HCT116 (cell line): Measurements from ENCODE around the gene OR51V1. TPM values are rescaled to one million over a fixed set of nuclear protein-coding genes. Genes with fewer than 3 reads are reported as not detected.

Experiments
- ATAC-seq: fragments of 200-7000 bp; cut with Tn5 transposase; 2 replicates; pipeline ENCODE4 v1.9.1; 2020; ENCODE audit warnings: mild to moderate bottlenecking, moderate library complexity
- BruUV-seq: library from RNA; stranded (reverse); fragments of 400-500 nt; replicated peaks from 2 replicates; lab custom pipeline; 2021; lab: Mats Ljungman, UMichigan
- CTCF ChIA-PET: fragments of 300-600 bp; sonication (Branson Sonifier 250); formaldehyde crosslinking; loops from one replicate; lab custom pipeline; 2021; ENCODE audit warnings: antibody characterized with exemption; lab: Charles Lee
- POLR2A ChIA-PET: fragments of 300-600, 350-600 bp; sonication (Branson Sonifier 250); formaldehyde crosslinking; loops from one replicate; lab custom pipeline; 2021; ENCODE audit warnings: antibody characterized with exemption; lab: Charles Lee
- RAD21 ChIA-PET, 2 experiments: fragments of 300-600 bp; sonication (Branson Sonifier 250); formaldehyde crosslinking; loops; one replicate each; lab custom pipeline; 2023; ENCODE audit warnings: low total read pairs in 2 of 2; ENCODE audit not compliant: uncharacterized antibody in 2 of 2, unreplicated experiment in 2 of 2, low non-redundant PET in 1 of 2; lab: Charles Lee
- DNase-seq: peaks from one replicate; pipeline ENCODE4 v3.0.0-alpha.2; 2010; ENCODE audit warnings: low read depth, low spot score
- H2AFZ ChIP-seq: fragments of 200-600 bp; shearing (Covaris generic), sonication (generic); 2 replicates; pipeline ENCODE4 v1.6.1; 2017; ENCODE audit warnings: low read depth, mixed run types, mixed read lengths, antibody characterized with exemption, low read length; ENCODE audit not compliant: poor library complexity, severe bottlenecking
- H3K27ac ChIP-seq: 2 replicates; pipeline ENCODE4 v1.5.1; 2012; ENCODE audit warnings: low read depth, low read length
- H3K27me3 ChIP-seq: fragments of 200-600 bp; sonication (generic); 2 replicates; pipeline ENCODE4 v1.6.1; 2016; ENCODE audit warnings: mixed run types, low read length, mixed read lengths; ENCODE audit not compliant: insufficient read depth
- H3K36me3 ChIP-seq, 2 experiments: fragments of 200-500 bp in 1 of 2; fragments of 200-600 bp in 1 of 2; sonication (Bioruptor generic) in 1 of 2; sonication (generic) in 1 of 2; 2 replicates each; pipeline versions ENCODE4 v1.5.1 to v1.6.1; 2014 to 2016; ENCODE audit warnings: low read length in 2 of 2, inconsistent platforms in 1 of 2, mixed read lengths in 1 of 2, mixed run types in 1 of 2; ENCODE audit not compliant: insufficient read depth in 2 of 2, control insufficient read depth in 1 of 2
- H3K4me1 ChIP-seq, 2 experiments: fragments of 200-600 bp in 1 of 2; sonication (generic) in 1 of 2; 2 replicates each; pipeline versions ENCODE4 v1.5.1 to v1.6.1; 2012 to 2017; ENCODE audit warnings: low read length in 2 of 2, inconsistent platforms in 1 of 2, mild to moderate bottlenecking in 1 of 2, mixed read lengths in 1 of 2, mixed run types in 1 of 2, moderate library complexity in 1 of 2; ENCODE audit not compliant: insufficient read depth in 2 of 2, control insufficient read depth in 1 of 2
- H3K4me2 ChIP-seq: fragments of 200-600 bp; sonication (generic); 2 replicates; pipeline ENCODE4 v1.6.1; 2017; ENCODE audit warnings: mixed run types, low read length, mixed read lengths
- H3K4me3 ChIP-seq, 2 experiments: fragments of 200-600 bp in 1 of 2; sonication (generic) in 1 of 2; replicated peaks in 1 of 2; 2 replicates each; pipeline ENCODE4 v1.5.1; 2011 to 2016; ENCODE audit warnings: low read length in 2 of 2, control low read depth in 1 of 2, low read depth in 1 of 2, mild to moderate bottlenecking in 1 of 2, mixed read lengths in 1 of 2, mixed run types in 1 of 2
- H3K79me2 ChIP-seq: fragments of 200-600 bp; sonication (generic); 2 replicates; pipeline ENCODE4 v1.6.1; 2017; ENCODE audit warnings: mild to moderate bottlenecking, mixed run types, low read length, moderate library complexity, mixed read lengths; ENCODE audit not compliant: insufficient read depth
- H3K9ac ChIP-seq: fragments of 200-600 bp; sonication (generic); 2 replicates; pipeline ENCODE4 v1.6.1; 2016; ENCODE audit warnings: low read length, mixed read lengths
- H3K9me2 ChIP-seq: fragments of 200-600 bp; sonication (generic), shearing (Covaris generic); 2 replicates; pipeline ENCODE4 v1.6.1; 2017; ENCODE audit warnings: mixed run types, mild to moderate bottlenecking, moderate library complexity; ENCODE audit not compliant: insufficient read depth
- H3K9me3 ChIP-seq, 2 experiments: fragments of 200-500 bp in 1 of 2; fragments of 200-600 bp in 1 of 2; sonication (Bioruptor generic) in 1 of 2; sonication (generic) in 1 of 2; 2 replicates each; pipeline ENCODE4 v1.6.1; 2014 to 2017; ENCODE audit warnings: low read length in 2 of 2, mixed read lengths in 2 of 2, inconsistent platforms in 1 of 2, low read depth in 1 of 2, mild to moderate bottlenecking in 1 of 2, mixed run types in 1 of 2, moderate library complexity in 1 of 2; ENCODE audit not compliant: control insufficient read depth in 1 of 2, insufficient read depth in 1 of 2
- H4K20me1 ChIP-seq: fragments of 200-600 bp; sonication (generic), shearing (Covaris generic); 2 replicates; pipeline ENCODE4 v1.6.1; 2017; ENCODE audit warnings: mixed run types, mild to moderate bottlenecking, moderate library complexity; ENCODE audit not compliant: insufficient read depth
- ATF3 ChIP-seq: IDR thresholded peaks from 2 replicates; pipeline ENCODE4 v1.6.1; 2012
- CBX3 ChIP-seq: IDR thresholded peaks from 2 replicates; pipeline ENCODE4 v1.6.1; 2012; ENCODE audit warnings: low read depth
- CEBPB ChIP-seq: IDR thresholded peaks from 2 replicates; pipeline ENCODE4 v1.6.1; 2012; ENCODE audit warnings: low read depth
- ELF1 ChIP-seq: IDR thresholded peaks from 2 replicates; pipeline ENCODE4 v1.6.1; 2012; ENCODE audit warnings: low read depth, borderline replicate concordance
- EZH2 ChIP-seq: fragments of 200-600 bp; sonication (generic); IDR thresholded peaks from 2 replicates; pipeline ENCODE4 v1.6.1; 2017; ENCODE audit warnings: antibody characterized with exemption, mixed run types
- EZH2phosphoT487 ChIP-seq: fragments of 200-600 bp; IDR thresholded peaks from 2 replicates; pipeline ENCODE4 v1.6.1; 2018; ENCODE audit warnings: antibody characterized with exemption, borderline replicate concordance
- FOSL1 ChIP-seq: IDR thresholded peaks from 2 replicates; pipeline ENCODE4 v1.6.1; 2012; ENCODE audit warnings: low read depth
- POLR2A ChIP-seq: IDR thresholded peaks from 2 replicates; pipeline ENCODE4 v1.7.0; 2011; ENCODE audit warnings: borderline replicate concordance; ENCODE audit not compliant: insufficient read depth, insufficient read length; ENCODE audit errors: extremely low read depth
- POLR2AphosphoS5 ChIP-seq: IDR thresholded peaks from 2 replicates; pipeline ENCODE4 v1.6.1; 2011; ENCODE audit warnings: mild to moderate bottlenecking, low read depth, low read length, moderate library complexity
- RAD21 ChIP-seq: IDR thresholded peaks from 2 replicates; pipeline ENCODE4 v1.6.1; 2012; ENCODE audit warnings: low read depth, mild to moderate bottlenecking
- REST ChIP-seq: IDR thresholded peaks from 2 replicates; pipeline ENCODE4 v1.6.1; 2012; ENCODE audit warnings: low read depth
- SIN3A ChIP-seq: IDR thresholded peaks from 2 replicates; pipeline ENCODE4 v1.6.1; 2012; ENCODE audit warnings: low read depth
- SP1 ChIP-seq: IDR thresholded peaks from 2 replicates; pipeline ENCODE4 v1.6.1; 2012; ENCODE audit warnings: low read depth
- SRF ChIP-seq: IDR thresholded peaks from 2 replicates; pipeline ENCODE4 v1.6.1; 2012; ENCODE audit warnings: low read depth
- TCF7L2 ChIP-seq: IDR thresholded peaks from 2 replicates; pipeline ENCODE4 v1.7.0; 2011; ENCODE audit warnings: borderline replicate concordance, inconsistent platforms; ENCODE audit not compliant: insufficient read depth, insufficient read length; ENCODE audit errors: extremely low read depth
- YY1 ChIP-seq: IDR thresholded peaks from 2 replicates; pipeline ENCODE4 v1.6.1; 2011; ENCODE audit warnings: low read length, low read depth, moderate library complexity, mild to moderate bottlenecking; ENCODE audit not compliant: insufficient replicate concordance; ENCODE audit errors: extremely low read depth
- ZBTB33 ChIP-seq: IDR thresholded peaks from 2 replicates; pipeline ENCODE4 v1.6.1; 2011; ENCODE audit warnings: mild to moderate bottlenecking, low read length, moderate library complexity; ENCODE audit not compliant: insufficient replicate concordance; ENCODE audit errors: extremely low read depth
- ZFX ChIP-seq: fragments of 450-650 bp; IDR thresholded peaks from 2 replicates; pipeline ENCODE4 v1.6.1; 2017
- intact Hi-C: fragments of 100-400 bp; cut with micrococcal nuclease; formaldehyde crosslinking; loops from 2 replicates; pipeline ENCODE4 v1.10.0; 2022
- total RNA-seq: library from RNA; stranded (reverse); gene quantifications from one replicate; pipeline ENCODE4 v1.2.1, GENCODE V29; 2021; ENCODE audit not compliant: unreplicated experiment

Gene OR51V1
- total RNA-seq, 1 experiment from 2014 or later: not detected

- Histone ChIP-seq H3K4me2 (no peak overlapping the region), H3K36me3 (no peaks in the 10 kb centered on the region), H4K20me1 (no peaks in the 10 kb centered on the region), H2AFZ (peak overlapping the region; percentile 48), H3K27me3 (no peaks in the 10 kb centered on the region), H3K4me3 (no peak overlapping the region), H3K9me3 (no peaks in the 10 kb centered on the region), H3K9ac (no peak overlapping the region), H3K4me1 (no peaks in the 10 kb centered on the region), H3K9me2 (no peaks in the 10 kb centered on the region), H3K27ac (no peak overlapping the region), H3K79me2 (no peaks in the 10 kb centered on the region)
- CTCF ChIA-PET: no interaction called here
- DNase-seq (no peak), ATAC-seq (no peak)
- no peak for TF ChIP-seq ATF3
- no peak for TF ChIP-seq RAD21
- no peak for TF ChIP-seq ZFX
- TF ChIP-seq TCF7L2: no peak
- TF ChIP-seq CBX3: no peak
- no peak for TF ChIP-seq SP1
- TF ChIP-seq CEBPB: no peak
- TF ChIP-seq EZH2phosphoT487: no peak
- TF ChIP-seq SRF: no peak
- TF ChIP-seq EZH2: no peak
- no peak for TF ChIP-seq POLR2A
- TF ChIP-seq FOSL1: no peak
- no peak for TF ChIP-seq POLR2AphosphoS5
- no peak for TF ChIP-seq YY1
- TF ChIP-seq SIN3A: no peak
- no peak for TF ChIP-seq REST
- no peak for TF ChIP-seq ELF1
- no peak for TF ChIP-seq ZBTB33
- RAD21 ChIA-PET: no interaction called here
- POLR2A ChIA-PET: no interaction called here
- BruUV-seq: no TSS peak
- intact Hi-C loops: no loop called here
Observed at GRCh38 chr11:5210376-5210885, 9.9 kb upstream of the OR51V1 start.
